PC-9 (cell line): ENCODE results near the gene PI4K2A.

ENCODE experiments used
- CTCF ChIP-seq: fragments of 200-600 bp; sonication (generic); conservative IDR thresholded peaks from 2 replicates; pipeline ENCODE4 v1.6.1; 2017; ENCODE audit warnings: mixed run types, antibody characterized with exemption, mild to moderate bottlenecking, moderate library complexity
- EZH2 ChIP-seq: fragments of 200-600 bp; sonication (generic); IDR thresholded peaks from 2 replicates; pipeline ENCODE4 v1.8.0; 2017; ENCODE audit warnings: antibody characterized with exemption, low read depth

- TF ChIP-seq CTCF (no peak), EZH2 (no peak)
Measured at GRCh38 chr10:97601268-97602215, 38.9 kb upstream of the PI4K2A start.
